Fibroblast of lung (primary cell): ENCODE results near the gene SLC35G2.

Experiments
- EZH2 ChIP-seq: IDR thresholded peaks from 2 replicates; pipeline ENCODE4 v1.5.1; 2012; ENCODE audit warnings: low read length, control low read depth, mild to moderate bottlenecking; ENCODE audit errors: missing control alignments
- TF ChIP-seq, protein P1 (sequence below), 2 donors: IDR thresholded peaks in 1 of 2; conservative IDR thresholded peaks in 1 of 2; 1 replicate in 1 of 2; 2 replicates in 1 of 2; pipeline ENCODE4 v1.5.1; 2011 to 2012; ENCODE audit warnings: low read length in 2 of 2, control low read depth in 1 of 2, inconsistent platforms in 1 of 2, low read depth in 1 of 2, mild to moderate bottlenecking in 1 of 2

DNA sequence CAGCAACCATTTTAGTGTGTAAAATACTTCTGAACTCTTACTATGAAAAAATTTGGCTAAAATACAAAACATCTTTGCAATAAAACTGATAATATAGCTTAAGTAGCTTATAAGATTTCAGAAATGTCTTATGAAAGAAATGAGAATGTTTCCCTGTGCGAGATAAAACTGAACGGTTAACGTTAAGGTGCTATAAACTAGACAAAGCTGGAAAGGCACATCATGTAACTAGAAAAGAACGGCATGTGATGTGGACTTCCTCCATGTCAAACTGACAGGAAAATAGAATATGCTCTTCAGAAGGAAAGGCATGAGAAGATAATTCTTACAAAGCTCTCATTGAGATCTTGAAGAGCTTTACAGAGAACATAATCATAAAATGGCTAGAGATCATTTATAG is 79.6 kb downstream of the SLC35G2 start:
- TF ChIP-seq, protein P1, sequence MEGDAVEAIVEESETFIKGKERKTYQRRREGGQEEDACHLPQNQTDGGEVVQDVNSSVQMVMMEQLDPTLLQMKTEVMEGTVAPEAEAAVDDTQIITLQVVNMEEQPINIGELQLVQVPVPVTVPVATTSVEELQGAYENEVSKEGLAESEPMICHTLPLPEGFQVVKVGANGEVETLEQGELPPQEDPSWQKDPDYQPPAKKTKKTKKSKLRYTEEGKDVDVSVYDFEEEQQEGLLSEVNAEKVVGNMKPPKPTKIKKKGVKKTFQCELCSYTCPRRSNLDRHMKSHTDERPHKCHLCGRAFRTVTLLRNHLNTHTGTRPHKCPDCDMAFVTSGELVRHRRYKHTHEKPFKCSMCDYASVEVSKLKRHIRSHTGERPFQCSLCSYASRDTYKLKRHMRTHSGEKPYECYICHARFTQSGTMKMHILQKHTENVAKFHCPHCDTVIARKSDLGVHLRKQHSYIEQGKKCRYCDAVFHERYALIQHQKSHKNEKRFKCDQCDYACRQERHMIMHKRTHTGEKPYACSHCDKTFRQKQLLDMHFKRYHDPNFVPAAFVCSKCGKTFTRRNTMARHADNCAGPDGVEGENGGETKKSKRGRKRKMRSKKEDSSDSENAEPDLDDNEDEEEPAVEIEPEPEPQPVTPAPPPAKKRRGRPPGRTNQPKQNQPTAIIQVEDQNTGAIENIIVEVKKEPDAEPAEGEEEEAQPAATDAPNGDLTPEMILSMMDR (conservative IDR thresholded peaks at IDR 0.05 in 1 of 2, IDR thresholded peaks at IDR 0.05 in 1 of 2; ENCODE audit: low read depth in 1 of 2, low read length in 2 of 2), result no peak
- TF ChIP-seq EZH2, result no peak
